ENCODE data around the gene FAM20C.

GRCh38 chr7:274266-274665, 81.9 kb downstream of the FAM20C start:
- no peak for TF ChIP-seq EZH2 (IDR thresholded peaks at IDR 0.05; ENCODE audit: borderline replicate concordance, low read length)
- no peak for TF ChIP-seq CTCF (conservative IDR thresholded peaks at IDR 0.05 in 1 of 2, IDR thresholded peaks at IDR 0.05 in 1 of 2; ENCODE audit: extremely low read depth in 1 of 2, insufficient read depth in 1 of 2, low read depth in 1 of 2, low read length in 2 of 2)

Measured in mammary epithelial cell (primary cell).